SW 1271 (cell line): Measurements from ENCODE around the gene CYP21A2.
"Not testable (repeated sequence)": the region's sequence is repeated elsewhere in the genome, so short reads cannot be mapped to it uniquely, and the experiment has no call there.

ENCODE experiments used
- DNase-seq, 2 experiments: peaks; one replicate each; lab custom pipeline; 2025; lab: John Stamatoyannopoulos, UW

The CYP21A2 gene

GRCh38 chr6:32037598-32038524 lies at the start of gene CYP21A2:
CYP21A2 (plus strand) TSS chr6:32038415; CDS start chr6:32038423, 8 bp downstream.
- DNase-seq = not testable (repeated sequence)

- DNase-seq = not testable (repeated sequence)
Observed at GRCh38 chr6:31989363-31989762, 48.9 kb upstream of the CYP21A2 start.

- DNase-seq = not testable (repeated sequence)
Observed at GRCh38 chr6:31994421-31994820, 43.8 kb upstream of the CYP21A2 start.

GRCh38 chr6:31996385-31996784 lies 41.8 kb upstream of the CYP21A2 start:
- DNase-seq = not testable (repeated sequence)

- DNase-seq = not testable (repeated sequence)
Observed at GRCh38 chr6:32002546-32003268, 35.5 kb upstream of the CYP21A2 start.

GRCh38 chr6:32003301-32003700 lies 34.9 kb upstream of the CYP21A2 start:
- not testable (repeated sequence) for DNase-seq

- not testable (repeated sequence) for DNase-seq
Observed at GRCh38 chr6:32004393-32004792, 33.8 kb upstream of the CYP21A2 start.

- DNase-seq = not testable (repeated sequence)
Observed at GRCh38 chr6:32004864-32005537, 33.2 kb upstream of the CYP21A2 start.

- not testable (repeated sequence) for DNase-seq
Observed at GRCh38 chr6:32005538-32005880, 32.7 kb upstream of the CYP21A2 start.

GRCh38 chr6:32005991-32006529 lies 32.2 kb upstream of the CYP21A2 start:
- DNase-seq = not testable (repeated sequence)

GRCh38 chr6:32007086-32007485 lies 31.1 kb upstream of the CYP21A2 start:
- DNase-seq = not testable (repeated sequence)

GRCh38 chr6:32008037-32008436 lies 30.2 kb upstream of the CYP21A2 start:
- DNase-seq = not testable (repeated sequence)

GRCh38 chr6:32008616-32009015 lies 29.6 kb upstream of the CYP21A2 start:
- DNase-seq = not testable (repeated sequence)

GRCh38 chr6:32009537-32009936 lies 28.7 kb upstream of the CYP21A2 start:
- DNase-seq = not testable (repeated sequence)

- DNase-seq = not testable (repeated sequence)
Observed at GRCh38 chr6:32010856-32011530, 27.2 kb upstream of the CYP21A2 start.

GRCh38 chr6:32012941-32013617 lies 25.1 kb upstream of the CYP21A2 start:
- DNase-seq = not testable (repeated sequence)

- DNase-seq = not testable (repeated sequence)
Observed at GRCh38 chr6:32013738-32014137, 24.5 kb upstream of the CYP21A2 start.

GRCh38 chr6:32014547-32014946 lies 23.7 kb upstream of the CYP21A2 start, which contains the start of gene C4B:
C4B (plus strand) TSS chr6:32014795; CDS start chr6:32014846, 51 bp downstream.
- not testable (repeated sequence) for DNase-seq

- not testable (repeated sequence) for DNase-seq
Observed at GRCh38 chr6:32022100-32022499, 16.1 kb upstream of the CYP21A2 start.

- not testable (repeated sequence) for DNase-seq
Observed at GRCh38 chr6:32028631-32029030, 9.6 kb upstream of the CYP21A2 start.

GRCh38 chr6:32029553-32029952 lies 8.7 kb upstream of the CYP21A2 start:
- DNase-seq = not testable (repeated sequence)
